ENCODE results near the gene MSL1.

MSL1 gene

GRCh38 chr17:40087049-40087794 lies 34.5 kb upstream of the MSL1 start:
- no peaks in the 10 kb centered on the region for H3K27me3 ChIP-seq (ENCODE audit: low read depth)
- no peak overlapping the region for H3K4me3 ChIP-seq
- in situ Hi-C loops (cut with MboI; ENCODE audit: low sequenced_read_pairs) = loop anchor here (5.0 kb wide), 1 partner anchor 75 kb away; no protein-coding TSS in a partner anchor
- H3K36me3 ChIP-seq (replicated peaks) = peaks cover 22% of the 10 kb centered on the region
- no peaks in the 10 kb centered on the region for H3K9me3 ChIP-seq
- no peaks in the 10 kb centered on the region for H3K4me1 ChIP-seq
- no peak for DNase-seq (ENCODE audit: low spot score in 2 of 2)

GRCh38 chr17:40087903-40088718 lies 33.7 kb upstream of the MSL1 start:
- in situ Hi-C loops (cut with MboI; ENCODE audit: low sequenced_read_pairs) = loop anchor here (5.0 kb wide), 1 partner anchor 76 kb away; no protein-coding TSS in a partner anchor
- H3K4me1 ChIP-seq = no peaks in the 10 kb centered on the region
- H3K36me3 ChIP-seq (replicated peaks) = peaks cover 22% of the 10 kb centered on the region
- no peaks in the 10 kb centered on the region for H3K9me3 ChIP-seq
- H3K4me3 ChIP-seq = no peak overlapping the region
- DNase-seq (ENCODE audit: low spot score in 2 of 2) = no peak
- no peaks in the 10 kb centered on the region for H3K27me3 ChIP-seq (ENCODE audit: low read depth)

GRCh38 chr17:40089077-40089895 lies 32.5 kb upstream of the MSL1 start:
- peaks cover 32% of the 10 kb centered on the region for H3K36me3 ChIP-seq (replicated peaks)

GRCh38 chr17:40090237-40091119 lies 31.3 kb upstream of the MSL1 start:
- H3K4me3 ChIP-seq = no peak overlapping the region
- H3K9me3 ChIP-seq = no peaks in the 10 kb centered on the region
- no peaks in the 10 kb centered on the region for H3K4me1 ChIP-seq
- in situ Hi-C loops (cut with MboI; ENCODE audit: low sequenced_read_pairs) = no loop called here
- H3K27me3 ChIP-seq (ENCODE audit: low read depth) = no peaks in the 10 kb centered on the region
- peaks cover 32% of the 10 kb centered on the region for H3K36me3 ChIP-seq (replicated peaks)
- no peak for DNase-seq (ENCODE audit: low spot score in 2 of 2)

More at GRCh38 chr17:40089077-40089895, 32.5 kb upstream of the MSL1 start:
- Histone ChIP-seq H3K4me3 (no peak overlapping the region), H3K4me1 (no peaks in the 10 kb centered on the region), H3K9me3 (no peaks in the 10 kb centered on the region), H3K27me3 (ENCODE audit: low read depth) (no peaks in the 10 kb centered on the region)
- no peak for DNase-seq (ENCODE audit: low spot score in 2 of 2)
- in situ Hi-C loops (cut with MboI; ENCODE audit: low sequenced_read_pairs) = loop anchor here (5.0 kb wide), 1 partner anchor 77 kb away; no protein-coding TSS in a partner anchor

DNA sequence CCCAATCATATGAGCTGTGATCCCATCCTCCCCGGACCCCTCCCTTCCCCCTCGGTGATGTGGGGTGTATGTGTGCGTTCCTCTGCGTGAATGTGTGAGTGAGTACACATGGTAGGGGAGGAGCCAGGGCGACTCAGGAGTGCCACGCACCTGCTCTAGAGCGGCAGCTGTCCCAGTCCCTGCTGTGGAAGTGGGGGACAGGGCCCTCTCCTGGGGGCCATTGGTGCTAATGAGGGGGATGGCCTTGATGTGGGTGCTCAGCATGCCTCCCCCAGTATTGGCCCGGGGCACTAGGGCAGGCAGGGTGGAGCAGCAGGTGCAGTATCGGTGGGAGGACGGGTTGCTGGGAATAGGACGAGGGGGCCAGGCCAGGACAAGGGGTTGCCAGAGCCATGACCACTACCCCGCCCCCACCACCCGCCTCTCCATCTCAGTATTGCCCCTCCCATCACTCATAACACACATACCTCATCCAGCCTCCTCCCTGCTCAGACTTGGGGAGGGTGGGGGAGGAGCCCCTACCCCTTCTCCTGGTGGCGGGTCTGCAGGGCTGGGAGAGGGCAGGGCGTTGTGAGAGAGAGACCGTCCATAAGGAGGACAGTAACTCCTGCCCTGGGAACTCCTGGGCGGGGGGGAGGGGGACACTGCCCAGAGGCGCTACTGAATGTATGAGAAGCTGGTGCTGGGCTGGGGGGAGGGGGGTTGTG lies 29.9 kb upstream of the MSL1 start:
- peaks cover 35% of the 10 kb centered on the region for H3K36me3 ChIP-seq (replicated peaks)
- in situ Hi-C loops (cut with MboI; ENCODE audit: low sequenced_read_pairs) = no loop called here
- no peaks in the 10 kb centered on the region for H3K9me3 ChIP-seq
- H3K27me3 ChIP-seq (ENCODE audit: low read depth) = no peaks in the 10 kb centered on the region
- no peaks in the 10 kb centered on the region for H3K4me1 ChIP-seq
- no peak overlapping the region for H3K4me3 ChIP-seq
- peak in 1 of 2 experiments; percentile 23 for DNase-seq (ENCODE audit: low spot score in 2 of 2)

- DNase-seq (ENCODE audit: low spot score in 2 of 2) = no peak
- H3K36me3 ChIP-seq (replicated peaks) = peaks cover 28% of the 10 kb centered on the region
- H3K27me3 ChIP-seq (ENCODE audit: low read depth) = no peaks in the 10 kb centered on the region
- no peak overlapping the region for H3K4me3 ChIP-seq
- in situ Hi-C loops (cut with MboI; ENCODE audit: low sequenced_read_pairs) = no loop called here
- no peaks in the 10 kb centered on the region for H3K4me1 ChIP-seq
- H3K9me3 ChIP-seq = no peaks in the 10 kb centered on the region
Observed at GRCh38 chr17:40092581-40092980, 29.2 kb upstream of the MSL1 start.

- Histone ChIP-seq H3K9me3 (no peaks in the 10 kb centered on the region), H3K4me1 (peaks cover 1% of the 10 kb centered on the region), H3K27me3 (ENCODE audit: low read depth) (no peaks in the 10 kb centered on the region), H3K36me3 (replicated peaks) (peaks cover 24% of the 10 kb centered on the region), H3K4me3 (no peak overlapping the region)
- no peak for DNase-seq (ENCODE audit: low spot score in 2 of 2)
- in situ Hi-C loops (cut with MboI; ENCODE audit: low sequenced_read_pairs) = no loop called here
Observed at GRCh38 chr17:40093005-40093579, 28.7 kb upstream of the MSL1 start.

GRCh38 chr17:40093580-40094201 lies 28.1 kb upstream of the MSL1 start:
- no peak overlapping the region for H3K4me3 ChIP-seq
- peaks cover 7% of the 10 kb centered on the region for H3K4me1 ChIP-seq
- H3K27me3 ChIP-seq (ENCODE audit: low read depth) = no peaks in the 10 kb centered on the region
- no peaks in the 10 kb centered on the region for H3K9me3 ChIP-seq
- H3K36me3 ChIP-seq (replicated peaks) = peaks cover 26% of the 10 kb centered on the region
- in situ Hi-C loops (cut with MboI; ENCODE audit: low sequenced_read_pairs) = no loop called here
- DNase-seq (ENCODE audit: low spot score in 2 of 2) = no peak

- Histone ChIP-seq H3K4me1 (peaks cover 19% of the 10 kb centered on the region), H3K36me3 (replicated peaks) (peaks cover 26% of the 10 kb centered on the region), H3K4me3 (no peak overlapping the region), H3K27me3 (ENCODE audit: low read depth) (no peaks in the 10 kb centered on the region), H3K9me3 (no peaks in the 10 kb centered on the region)
- in situ Hi-C loops (cut with MboI; ENCODE audit: low sequenced_read_pairs) = no loop called here
- no peak for DNase-seq (ENCODE audit: low spot score in 2 of 2)
Observed at GRCh38 chr17:40094874-40095273, 26.9 kb upstream of the MSL1 start.

- Histone ChIP-seq H3K27me3 (ENCODE audit: low read depth) (no peaks in the 10 kb centered on the region), H3K9me3 (no peaks in the 10 kb centered on the region), H3K36me3 (replicated peaks) (peaks cover 26% of the 10 kb centered on the region), H3K4me1 (peaks cover 24% of the 10 kb centered on the region), H3K4me3 (no peak overlapping the region)
- in situ Hi-C loops (cut with MboI; ENCODE audit: low sequenced_read_pairs) = no loop called here
- DNase-seq (ENCODE audit: low spot score in 2 of 2) = no peak
Observed at GRCh38 chr17:40095351-40095943, 26.3 kb upstream of the MSL1 start.

DNA sequence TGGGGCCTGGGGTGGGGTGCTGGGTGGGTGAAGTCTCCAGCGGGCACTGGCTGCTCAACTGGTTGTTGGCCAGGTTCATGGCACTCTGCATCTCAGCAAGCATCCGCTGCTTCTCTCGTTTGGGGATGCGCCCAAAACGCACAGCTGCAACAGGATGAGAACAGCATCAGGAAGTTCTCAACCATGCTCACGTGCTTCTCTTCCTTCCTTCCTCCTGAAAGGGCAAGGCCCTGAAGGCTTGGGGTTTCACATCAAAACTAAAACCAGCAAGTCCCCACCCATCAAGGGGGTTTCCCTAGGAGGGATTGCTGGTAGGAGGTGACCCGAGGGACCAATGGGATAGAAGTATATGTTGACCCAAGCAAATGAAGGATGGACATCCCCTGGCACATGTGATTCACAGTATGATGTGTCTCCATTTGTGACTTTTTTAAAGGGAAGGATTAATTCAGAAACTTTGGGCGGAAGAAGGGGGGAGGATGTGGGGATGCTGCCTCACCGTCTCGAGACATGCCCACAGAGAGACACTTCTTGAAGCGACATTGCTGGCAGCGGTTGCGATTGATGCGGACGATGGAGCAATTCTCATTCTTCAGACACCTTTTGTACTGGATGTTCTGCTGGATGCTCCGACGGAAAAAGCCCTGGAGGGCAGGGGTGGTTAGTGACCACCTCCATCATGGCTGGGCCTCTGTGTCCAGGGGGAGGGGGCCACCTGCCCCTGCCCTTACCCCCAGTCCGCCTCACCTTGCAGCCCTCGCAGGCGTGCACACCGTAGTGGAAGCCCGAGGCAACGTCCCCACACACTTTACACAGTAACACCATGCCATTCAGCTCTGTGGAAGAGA lies 25.6 kb upstream of the MSL1 start:
- no peak overlapping the region for H3K4me3 ChIP-seq
- no peak for DNase-seq (ENCODE audit: low spot score in 2 of 2)
- H3K27me3 ChIP-seq (ENCODE audit: low read depth) = no peaks in the 10 kb centered on the region
- H3K9me3 ChIP-seq = no peaks in the 10 kb centered on the region
- in situ Hi-C loops (cut with MboI; ENCODE audit: low sequenced_read_pairs) = no loop called here
- peaks cover 26% of the 10 kb centered on the region for H3K36me3 ChIP-seq (replicated peaks)
- H3K4me1 ChIP-seq = peaks cover 29% of the 10 kb centered on the region

All from HAP-1 (cell line).